Measurements from ENCODE around the gene PRDM16. TPM values are rescaled to one million over a fixed set of nuclear protein-coding genes. Genes with fewer than 3 reads are reported as not detected.
A peak's percentile ranks its signal among the peaks of the same experiment; 100 is the strongest.

The PRDM16 gene
- total RNA-seq, 1 experiment from 2014 or later = 1.6 TPM

DNA sequence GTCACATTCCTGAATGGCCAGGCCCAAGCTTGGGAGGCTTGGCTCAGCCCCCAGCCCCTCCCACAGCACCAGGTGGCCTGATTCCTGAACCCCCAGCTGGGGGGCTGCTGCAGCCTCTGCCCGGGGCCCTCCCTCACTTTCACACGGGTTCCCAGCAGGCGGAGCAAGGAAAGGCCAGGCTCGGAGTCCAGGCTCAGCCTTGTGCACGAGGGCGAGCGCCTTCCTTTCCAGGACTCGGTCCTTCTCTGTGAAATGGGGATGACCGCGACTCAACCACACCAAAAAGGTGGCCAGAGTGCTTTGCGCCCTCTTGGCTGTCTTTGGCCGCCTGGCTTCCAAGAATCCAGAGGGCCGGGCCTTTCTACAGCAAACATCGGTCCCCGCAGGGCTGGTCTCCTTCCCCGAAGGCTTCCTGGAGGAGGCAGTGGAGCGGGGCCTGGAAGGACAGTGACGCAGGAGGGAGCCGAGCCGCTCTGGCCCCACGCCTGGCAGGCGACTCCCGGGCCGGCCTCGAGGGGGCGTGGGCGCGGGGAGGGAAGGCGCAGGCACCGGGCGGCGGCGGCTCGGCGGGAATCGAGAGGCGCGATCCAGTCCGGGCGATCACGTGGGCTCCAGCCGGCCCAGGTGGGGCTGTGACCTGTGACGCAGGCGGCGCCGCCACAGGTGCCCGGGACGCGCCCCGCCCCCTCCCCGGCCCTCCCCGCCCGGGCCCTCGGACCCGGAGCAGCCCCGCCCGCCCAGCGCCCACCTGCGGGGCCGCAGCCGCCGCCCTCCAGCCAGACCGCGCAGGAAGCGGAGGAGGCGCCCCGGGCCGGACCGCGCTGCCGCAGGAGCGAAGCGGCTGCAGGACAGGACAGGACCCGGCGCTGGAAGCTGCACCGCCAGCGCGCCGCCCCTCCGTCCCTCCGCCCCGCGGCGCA, 385.1 kb downstream of the PRDM16 start, which contains the start of gene ARHGEF16 (continued):
- TF ChIP-seq, protein P1, sequence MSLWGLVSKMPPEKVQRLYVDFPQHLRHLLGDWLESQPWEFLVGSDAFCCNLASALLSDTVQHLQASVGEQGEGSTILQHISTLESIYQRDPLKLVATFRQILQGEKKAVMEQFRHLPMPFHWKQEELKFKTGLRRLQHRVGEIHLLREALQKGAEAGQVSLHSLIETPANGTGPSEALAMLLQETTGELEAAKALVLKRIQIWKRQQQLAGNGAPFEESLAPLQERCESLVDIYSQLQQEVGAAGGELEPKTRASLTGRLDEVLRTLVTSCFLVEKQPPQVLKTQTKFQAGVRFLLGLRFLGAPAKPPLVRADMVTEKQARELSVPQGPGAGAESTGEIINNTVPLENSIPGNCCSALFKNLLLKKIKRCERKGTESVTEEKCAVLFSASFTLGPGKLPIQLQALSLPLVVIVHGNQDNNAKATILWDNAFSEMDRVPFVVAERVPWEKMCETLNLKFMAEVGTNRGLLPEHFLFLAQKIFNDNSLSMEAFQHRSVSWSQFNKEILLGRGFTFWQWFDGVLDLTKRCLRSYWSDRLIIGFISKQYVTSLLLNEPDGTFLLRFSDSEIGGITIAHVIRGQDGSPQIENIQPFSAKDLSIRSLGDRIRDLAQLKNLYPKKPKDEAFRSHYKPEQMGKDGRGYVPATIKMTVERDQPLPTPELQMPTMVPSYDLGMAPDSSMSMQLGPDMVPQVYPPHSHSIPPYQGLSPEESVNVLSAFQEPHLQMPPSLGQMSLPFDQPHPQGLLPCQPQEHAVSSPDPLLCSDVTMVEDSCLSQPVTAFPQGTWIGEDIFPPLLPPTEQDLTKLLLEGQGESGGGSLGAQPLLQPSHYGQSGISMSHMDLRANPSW (CRISPR knock-in tag; conservative IDR thresholded peaks at IDR 0.05; ENCODE audit: low read depth) = no peak
- TF ChIP-seq, protein P2, sequence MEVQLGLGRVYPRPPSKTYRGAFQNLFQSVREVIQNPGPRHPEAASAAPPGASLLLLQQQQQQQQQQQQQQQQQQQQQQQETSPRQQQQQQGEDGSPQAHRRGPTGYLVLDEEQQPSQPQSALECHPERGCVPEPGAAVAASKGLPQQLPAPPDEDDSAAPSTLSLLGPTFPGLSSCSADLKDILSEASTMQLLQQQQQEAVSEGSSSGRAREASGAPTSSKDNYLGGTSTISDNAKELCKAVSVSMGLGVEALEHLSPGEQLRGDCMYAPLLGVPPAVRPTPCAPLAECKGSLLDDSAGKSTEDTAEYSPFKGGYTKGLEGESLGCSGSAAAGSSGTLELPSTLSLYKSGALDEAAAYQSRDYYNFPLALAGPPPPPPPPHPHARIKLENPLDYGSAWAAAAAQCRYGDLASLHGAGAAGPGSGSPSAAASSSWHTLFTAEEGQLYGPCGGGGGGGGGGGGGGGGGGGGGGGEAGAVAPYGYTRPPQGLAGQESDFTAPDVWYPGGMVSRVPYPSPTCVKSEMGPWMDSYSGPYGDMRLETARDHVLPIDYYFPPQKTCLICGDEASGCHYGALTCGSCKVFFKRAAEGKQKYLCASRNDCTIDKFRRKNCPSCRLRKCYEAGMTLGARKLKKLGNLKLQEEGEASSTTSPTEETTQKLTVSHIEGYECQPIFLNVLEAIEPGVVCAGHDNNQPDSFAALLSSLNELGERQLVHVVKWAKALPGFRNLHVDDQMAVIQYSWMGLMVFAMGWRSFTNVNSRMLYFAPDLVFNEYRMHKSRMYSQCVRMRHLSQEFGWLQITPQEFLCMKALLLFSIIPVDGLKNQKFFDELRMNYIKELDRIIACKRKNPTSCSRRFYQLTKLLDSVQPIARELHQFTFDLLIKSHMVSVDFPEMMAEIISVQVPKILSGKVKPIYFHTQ (CRISPR knock-in tag; IDR thresholded peaks at IDR 0.05) = no peak
- TF ChIP-seq, protein P3, sequence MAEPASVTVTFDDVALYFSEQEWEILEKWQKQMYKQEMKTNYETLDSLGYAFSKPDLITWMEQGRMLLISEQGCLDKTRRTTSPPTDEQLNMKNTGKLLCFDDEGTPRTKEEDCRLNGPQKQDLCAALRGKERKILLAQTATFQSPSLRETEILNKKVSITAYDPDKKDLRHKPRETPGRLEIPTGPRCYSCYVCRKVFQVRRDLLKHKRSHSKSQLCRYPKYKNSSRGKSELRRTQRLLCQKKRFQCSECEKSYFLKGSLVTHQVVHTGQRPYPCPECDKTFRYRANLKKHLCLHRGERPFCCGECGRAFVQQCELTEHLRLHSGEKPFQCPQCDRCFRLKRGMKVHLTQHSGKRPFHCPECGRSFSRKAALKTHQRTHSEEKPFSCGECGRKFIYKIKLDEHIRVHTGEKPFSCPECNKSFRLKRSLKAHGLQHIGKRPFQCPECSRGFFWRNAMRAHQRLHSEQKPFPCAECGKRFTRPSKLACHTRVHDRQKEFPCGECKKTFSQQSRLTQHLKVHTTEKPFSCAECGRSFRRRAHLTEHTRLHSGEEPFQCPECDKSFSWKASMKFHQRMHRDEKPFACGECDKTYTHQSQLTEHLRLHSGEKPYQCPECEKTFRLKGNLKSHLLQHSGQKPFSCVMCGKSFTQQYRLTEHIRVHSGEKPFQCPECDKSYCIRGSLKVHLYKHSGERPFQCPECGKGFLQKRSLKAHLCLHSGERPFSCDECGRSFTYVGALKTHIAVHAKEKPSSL (CRISPR knock-in tag; conservative IDR thresholded peaks at IDR 0.05) = no peak
- TF ChIP-seq, protein P4, sequence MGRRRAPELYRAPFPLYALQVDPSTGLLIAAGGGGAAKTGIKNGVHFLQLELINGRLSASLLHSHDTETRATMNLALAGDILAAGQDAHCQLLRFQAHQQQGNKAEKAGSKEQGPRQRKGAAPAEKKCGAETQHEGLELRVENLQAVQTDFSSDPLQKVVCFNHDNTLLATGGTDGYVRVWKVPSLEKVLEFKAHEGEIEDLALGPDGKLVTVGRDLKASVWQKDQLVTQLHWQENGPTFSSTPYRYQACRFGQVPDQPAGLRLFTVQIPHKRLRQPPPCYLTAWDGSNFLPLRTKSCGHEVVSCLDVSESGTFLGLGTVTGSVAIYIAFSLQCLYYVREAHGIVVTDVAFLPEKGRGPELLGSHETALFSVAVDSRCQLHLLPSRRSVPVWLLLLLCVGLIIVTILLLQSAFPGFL (CRISPR knock-in tag; IDR thresholded peaks at IDR 0.05; ENCODE audit: borderline replicate concordance) = no peak
- TF ChIP-seq MYBL2 (CRISPR knock-in tag; IDR thresholded peaks at IDR 0.05) (no peak; the same call in 1 of the 2 replicates), ZNF671 (CRISPR knock-in tag; IDR thresholded peaks at IDR 0.05) (no peak), NFE2L1 (CRISPR knock-in tag; IDR thresholded peaks at IDR 0.05) (peak; percentile 80; the same call in 1 of the 2 replicates), RELA (CRISPR knock-in tag; IDR thresholded peaks at IDR 0.05; ENCODE audit: borderline replicate concordance) (0 out of 2 replicates have a peak, but pooled peaks have one; percentile 45), GTF2I (CRISPR knock-in tag; conservative IDR thresholded peaks at IDR 0.05) (peak; percentile 91), FOXJ3 (CRISPR knock-in tag; IDR thresholded peaks at IDR 0.05; ENCODE audit: borderline replicate concordance) (no peak)
- TF ChIP-seq, protein P5, sequence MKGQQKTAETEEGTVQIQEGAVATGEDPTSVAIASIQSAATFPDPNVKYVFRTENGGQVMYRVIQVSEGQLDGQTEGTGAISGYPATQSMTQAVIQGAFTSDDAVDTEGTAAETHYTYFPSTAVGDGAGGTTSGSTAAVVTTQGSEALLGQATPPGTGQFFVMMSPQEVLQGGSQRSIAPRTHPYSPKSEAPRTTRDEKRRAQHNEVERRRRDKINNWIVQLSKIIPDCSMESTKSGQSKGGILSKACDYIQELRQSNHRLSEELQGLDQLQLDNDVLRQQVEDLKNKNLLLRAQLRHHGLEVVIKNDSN (CRISPR knock-in tag; IDR thresholded peaks at IDR 0.05) = peak; percentile 87
- TF ChIP-seq, protein P6, sequence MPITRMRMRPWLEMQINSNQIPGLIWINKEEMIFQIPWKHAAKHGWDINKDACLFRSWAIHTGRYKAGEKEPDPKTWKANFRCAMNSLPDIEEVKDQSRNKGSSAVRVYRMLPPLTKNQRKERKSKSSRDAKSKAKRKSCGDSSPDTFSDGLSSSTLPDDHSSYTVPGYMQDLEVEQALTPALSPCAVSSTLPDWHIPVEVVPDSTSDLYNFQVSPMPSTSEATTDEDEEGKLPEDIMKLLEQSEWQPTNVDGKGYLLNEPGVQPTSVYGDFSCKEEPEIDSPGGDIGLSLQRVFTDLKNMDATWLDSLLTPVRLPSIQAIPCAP (CRISPR knock-in tag; IDR thresholded peaks at IDR 0.05) = no peak
- TF ChIP-seq, protein P7, sequence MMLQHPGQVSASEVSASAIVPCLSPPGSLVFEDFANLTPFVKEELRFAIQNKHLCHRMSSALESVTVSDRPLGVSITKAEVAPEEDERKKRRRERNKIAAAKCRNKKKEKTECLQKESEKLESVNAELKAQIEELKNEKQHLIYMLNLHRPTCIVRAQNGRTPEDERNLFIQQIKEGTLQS (CRISPR knock-in tag; conservative IDR thresholded peaks at IDR 0.05) = no peak
- TF ChIP-seq, protein P8, sequence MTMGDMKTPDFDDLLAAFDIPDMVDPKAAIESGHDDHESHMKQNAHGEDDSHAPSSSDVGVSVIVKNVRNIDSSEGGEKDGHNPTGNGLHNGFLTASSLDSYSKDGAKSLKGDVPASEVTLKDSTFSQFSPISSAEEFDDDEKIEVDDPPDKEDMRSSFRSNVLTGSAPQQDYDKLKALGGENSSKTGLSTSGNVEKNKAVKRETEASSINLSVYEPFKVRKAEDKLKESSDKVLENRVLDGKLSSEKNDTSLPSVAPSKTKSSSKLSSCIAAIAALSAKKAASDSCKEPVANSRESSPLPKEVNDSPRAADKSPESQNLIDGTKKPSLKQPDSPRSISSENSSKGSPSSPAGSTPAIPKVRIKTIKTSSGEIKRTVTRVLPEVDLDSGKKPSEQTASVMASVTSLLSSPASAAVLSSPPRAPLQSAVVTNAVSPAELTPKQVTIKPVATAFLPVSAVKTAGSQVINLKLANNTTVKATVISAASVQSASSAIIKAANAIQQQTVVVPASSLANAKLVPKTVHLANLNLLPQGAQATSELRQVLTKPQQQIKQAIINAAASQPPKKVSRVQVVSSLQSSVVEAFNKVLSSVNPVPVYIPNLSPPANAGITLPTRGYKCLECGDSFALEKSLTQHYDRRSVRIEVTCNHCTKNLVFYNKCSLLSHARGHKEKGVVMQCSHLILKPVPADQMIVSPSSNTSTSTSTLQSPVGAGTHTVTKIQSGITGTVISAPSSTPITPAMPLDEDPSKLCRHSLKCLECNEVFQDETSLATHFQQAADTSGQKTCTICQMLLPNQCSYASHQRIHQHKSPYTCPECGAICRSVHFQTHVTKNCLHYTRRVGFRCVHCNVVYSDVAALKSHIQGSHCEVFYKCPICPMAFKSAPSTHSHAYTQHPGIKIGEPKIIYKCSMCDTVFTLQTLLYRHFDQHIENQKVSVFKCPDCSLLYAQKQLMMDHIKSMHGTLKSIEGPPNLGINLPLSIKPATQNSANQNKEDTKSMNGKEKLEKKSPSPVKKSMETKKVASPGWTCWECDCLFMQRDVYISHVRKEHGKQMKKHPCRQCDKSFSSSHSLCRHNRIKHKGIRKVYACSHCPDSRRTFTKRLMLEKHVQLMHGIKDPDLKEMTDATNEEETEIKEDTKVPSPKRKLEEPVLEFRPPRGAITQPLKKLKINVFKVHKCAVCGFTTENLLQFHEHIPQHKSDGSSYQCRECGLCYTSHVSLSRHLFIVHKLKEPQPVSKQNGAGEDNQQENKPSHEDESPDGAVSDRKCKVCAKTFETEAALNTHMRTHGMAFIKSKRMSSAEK (CRISPR knock-in tag; IDR thresholded peaks at IDR 0.05; ENCODE audit: borderline replicate concordance) = peak; percentile 28; the same call in 1 of the 2 replicates
